Caco-2 (cell line): Measurements from ENCODE around the gene BTD. TPM values are rescaled to one million over a fixed set of nuclear protein-coding genes. Genes with fewer than 3 reads are reported as not detected.

Experiments used
- BruUV-seq: library from RNA; stranded (reverse); fragments of 400-500 nt; replicated peaks from 2 replicates; lab custom pipeline; 2021; lab: Mats Ljungman, UMichigan
- CTCF ChIA-PET: fragments of 300-600 bp; sonication (Branson Sonifier 250); formaldehyde crosslinking; loops from one replicate; lab custom pipeline; 2022; ENCODE audit warnings: antibody characterized with exemption; lab: Charles Lee
- POLR2A ChIA-PET: fragments of 300-600 bp; sonication (Branson Sonifier 250); formaldehyde crosslinking; loops from one replicate; lab custom pipeline; 2022; ENCODE audit warnings: antibody characterized with exemption; lab: Charles Lee
- DNase-seq, 2 experiments: peaks; one replicate each; pipeline versions ENCODE4 v3.0.0 to v3.0.0-alpha.2; 2020 to 2022
- H3K27me3 ChIP-seq: replicated peaks from 2 replicates; pipeline ENCODE4 v1.6.0; 2011; ENCODE audit warnings: low read length; ENCODE audit not compliant: control insufficient read depth, insufficient read depth
- H3K36me3 ChIP-seq: 2 replicates; pipeline ENCODE4 v1.5.1; 2011; ENCODE audit warnings: low read length; ENCODE audit not compliant: control insufficient read depth, insufficient read depth
- H3K4me1 ChIP-seq: fragments of 250-450 bp; sonication (Bioruptor Pico); 2 replicates; pipeline ENCODE4 v1.5.1; 2020; ENCODE audit warnings: mild to moderate bottlenecking
- H3K4me3 ChIP-seq: 2 replicates; pipeline ENCODE4 v1.5.1; 2011; ENCODE audit warnings: low read depth, mild to moderate bottlenecking, control low read depth, low read length
- H3K9me3 ChIP-seq: fragments of 250-450 bp; sonication (Bioruptor Pico); 2 replicates; pipeline ENCODE4 v1.5.1; 2020; ENCODE audit warnings: mild to moderate bottlenecking, moderate library complexity
- H3K27ac Mint-ChIP-seq: one replicate; pipeline ENCODE4 v1.8.0; 2022; ENCODE audit warnings: mixed read lengths; ENCODE audit not compliant: unreplicated experiment
- H3K27me3 Mint-ChIP-seq: one replicate; pipeline ENCODE4 v1.8.0; 2022; ENCODE audit warnings: mixed read lengths; ENCODE audit not compliant: insufficient read depth, unreplicated experiment
- H3K36me3 Mint-ChIP-seq: one replicate; pipeline ENCODE4 v1.8.0; 2022; ENCODE audit warnings: mild to moderate bottlenecking, mixed read lengths; ENCODE audit not compliant: insufficient read depth, unreplicated experiment
- H3K4me1 Mint-ChIP-seq: one replicate; pipeline ENCODE4 v1.8.0; 2022; ENCODE audit warnings: low read depth, mixed read lengths; ENCODE audit not compliant: unreplicated experiment
- H3K4me3 Mint-ChIP-seq: one replicate; pipeline ENCODE4 v1.8.0; 2022; ENCODE audit warnings: mild to moderate bottlenecking, moderate library complexity, mixed read lengths; ENCODE audit not compliant: unreplicated experiment
- H3K9me3 Mint-ChIP-seq: one replicate; pipeline ENCODE4 v1.8.0; 2022; ENCODE audit warnings: mixed read lengths; ENCODE audit not compliant: unreplicated experiment
- intact Hi-C: fragments of 100-400 bp; cut with micrococcal nuclease; formaldehyde crosslinking; loops from one replicate; pipeline ENCODE4 v1.10.0; 2022; ENCODE audit not compliant: unreplicated experiment
- total RNA-seq: library from RNA; stranded (reverse); gene quantifications from 2 replicates; pipeline ENCODE4 v1.2.3, GENCODE V29; 2022
- TF ChIP-seq, protein P1 (sequence below), 2 experiments: fragments of 200-600 bp in 1 of 2; IDR thresholded peaks; 1 replicate in 1 of 2; 2 replicates in 1 of 2; pipeline versions ENCODE4 v1.5.1 to v1.8.0; 2011 to 2022; ENCODE audit warnings: antibody characterized with exemption in 1 of 2, control low read depth in 1 of 2, inconsistent platforms in 1 of 2, low read depth in 1 of 2, low read length in 1 of 2, mild to moderate bottlenecking in 1 of 2, moderate library complexity in 1 of 2; ENCODE audit not compliant: insufficient read depth in 1 of 2, severe bottlenecking in 1 of 2, unreplicated experiment in 1 of 2

The BTD gene
- total RNA-seq, 1 experiment from 2014 or later: 11.8 TPM

DNA sequence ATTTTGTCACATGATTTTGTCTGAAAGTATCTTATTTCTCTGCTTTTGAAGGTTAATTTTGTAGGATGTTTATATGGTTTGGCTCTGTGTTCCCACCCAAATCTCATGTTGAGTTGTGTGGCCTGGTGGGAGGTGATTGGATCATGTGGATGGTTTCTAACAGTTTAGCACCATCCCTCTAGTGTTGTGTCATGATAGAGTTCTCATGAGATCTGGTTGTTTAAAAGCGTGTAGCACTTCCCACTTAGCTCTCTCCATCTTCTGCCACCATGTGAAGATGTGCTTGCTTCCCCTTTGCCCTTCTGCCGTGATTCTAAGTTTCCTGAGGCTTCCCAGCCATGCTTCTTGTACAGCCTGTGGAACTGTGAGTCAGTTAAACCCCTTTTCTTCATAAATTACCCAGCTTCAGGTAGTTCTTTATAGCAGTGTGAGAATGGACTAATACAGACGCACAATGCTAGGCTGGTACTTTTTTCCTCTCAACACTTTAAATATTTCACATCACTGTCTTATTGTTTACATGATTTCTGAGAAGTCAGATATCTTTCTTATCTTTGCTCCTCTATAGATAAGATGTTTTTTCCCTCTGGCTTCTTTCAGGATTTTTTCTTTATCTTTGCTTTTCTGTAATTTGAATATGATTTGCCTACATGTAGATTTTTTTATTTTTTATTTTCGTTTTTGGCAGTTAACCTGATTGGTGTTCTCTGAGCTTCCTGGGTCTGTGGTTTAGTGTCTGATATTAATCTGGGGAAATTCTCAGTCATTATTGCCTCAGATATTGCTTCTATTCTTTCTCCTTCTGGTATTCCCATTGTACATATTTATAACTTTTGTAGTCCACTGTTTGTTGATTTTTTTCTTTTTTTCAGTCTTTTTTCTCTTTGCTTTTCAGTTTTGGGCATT is 22.2 kb downstream of the BTD start:
- intact Hi-C loops: no loop called here
- H3K27me3 ChIP-seq: no peaks in the 10 kb centered on the region
- no peak for DNase-seq
- H3K9me3 ChIP-seq: peaks cover 36% of the 10 kb centered on the region
- no TSS peak for BruUV-seq
- no peak overlapping the region for H3K27ac Mint-ChIP-seq
- peaks cover 21% of the 10 kb centered on the region for H3K4me1 ChIP-seq
- no peaks in the 10 kb centered on the region for H3K27me3 Mint-ChIP-seq
- H3K36me3 ChIP-seq: no peaks in the 10 kb centered on the region
- H3K4me3 ChIP-seq: no peak overlapping the region
- peaks cover 47% of the 10 kb centered on the region for H3K9me3 Mint-ChIP-seq
- TF ChIP-seq, protein P1, sequence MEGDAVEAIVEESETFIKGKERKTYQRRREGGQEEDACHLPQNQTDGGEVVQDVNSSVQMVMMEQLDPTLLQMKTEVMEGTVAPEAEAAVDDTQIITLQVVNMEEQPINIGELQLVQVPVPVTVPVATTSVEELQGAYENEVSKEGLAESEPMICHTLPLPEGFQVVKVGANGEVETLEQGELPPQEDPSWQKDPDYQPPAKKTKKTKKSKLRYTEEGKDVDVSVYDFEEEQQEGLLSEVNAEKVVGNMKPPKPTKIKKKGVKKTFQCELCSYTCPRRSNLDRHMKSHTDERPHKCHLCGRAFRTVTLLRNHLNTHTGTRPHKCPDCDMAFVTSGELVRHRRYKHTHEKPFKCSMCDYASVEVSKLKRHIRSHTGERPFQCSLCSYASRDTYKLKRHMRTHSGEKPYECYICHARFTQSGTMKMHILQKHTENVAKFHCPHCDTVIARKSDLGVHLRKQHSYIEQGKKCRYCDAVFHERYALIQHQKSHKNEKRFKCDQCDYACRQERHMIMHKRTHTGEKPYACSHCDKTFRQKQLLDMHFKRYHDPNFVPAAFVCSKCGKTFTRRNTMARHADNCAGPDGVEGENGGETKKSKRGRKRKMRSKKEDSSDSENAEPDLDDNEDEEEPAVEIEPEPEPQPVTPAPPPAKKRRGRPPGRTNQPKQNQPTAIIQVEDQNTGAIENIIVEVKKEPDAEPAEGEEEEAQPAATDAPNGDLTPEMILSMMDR (IDR thresholded peaks at IDR 0.05; ENCODE audit: insufficient read depth in 1 of 2, low read depth in 1 of 2, low read length in 1 of 2, severe bottlenecking in 1 of 2, unreplicated experiment in 1 of 2): no peak
- H3K4me3 Mint-ChIP-seq: no peak overlapping the region
- CTCF ChIA-PET: no interaction called here
- peaks cover 32% of the 10 kb centered on the region for H3K36me3 Mint-ChIP-seq
- POLR2A ChIA-PET: no interaction called here
- H3K4me1 Mint-ChIP-seq: peaks cover 23% of the 10 kb centered on the region

DNA sequence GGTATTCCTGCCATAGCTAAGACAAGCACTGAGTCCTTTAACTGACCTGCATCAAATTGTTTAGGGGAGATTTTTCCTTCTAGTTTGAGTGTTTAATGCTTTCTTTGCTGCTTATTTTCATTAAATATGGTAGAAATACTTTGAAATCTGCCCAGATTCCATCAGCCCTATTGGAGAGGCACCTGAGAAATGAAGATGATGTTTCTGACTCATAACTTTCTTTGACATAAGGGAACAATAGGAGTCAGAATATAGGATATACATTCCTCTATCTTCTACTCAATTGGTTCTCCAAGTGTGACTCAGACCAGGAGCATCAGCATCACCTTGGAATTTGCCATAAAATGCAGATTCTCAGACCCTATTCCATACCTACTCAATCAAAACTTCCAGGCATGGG is 27.4 kb downstream of the BTD start:
- BruUV-seq: no TSS peak

DNA sequence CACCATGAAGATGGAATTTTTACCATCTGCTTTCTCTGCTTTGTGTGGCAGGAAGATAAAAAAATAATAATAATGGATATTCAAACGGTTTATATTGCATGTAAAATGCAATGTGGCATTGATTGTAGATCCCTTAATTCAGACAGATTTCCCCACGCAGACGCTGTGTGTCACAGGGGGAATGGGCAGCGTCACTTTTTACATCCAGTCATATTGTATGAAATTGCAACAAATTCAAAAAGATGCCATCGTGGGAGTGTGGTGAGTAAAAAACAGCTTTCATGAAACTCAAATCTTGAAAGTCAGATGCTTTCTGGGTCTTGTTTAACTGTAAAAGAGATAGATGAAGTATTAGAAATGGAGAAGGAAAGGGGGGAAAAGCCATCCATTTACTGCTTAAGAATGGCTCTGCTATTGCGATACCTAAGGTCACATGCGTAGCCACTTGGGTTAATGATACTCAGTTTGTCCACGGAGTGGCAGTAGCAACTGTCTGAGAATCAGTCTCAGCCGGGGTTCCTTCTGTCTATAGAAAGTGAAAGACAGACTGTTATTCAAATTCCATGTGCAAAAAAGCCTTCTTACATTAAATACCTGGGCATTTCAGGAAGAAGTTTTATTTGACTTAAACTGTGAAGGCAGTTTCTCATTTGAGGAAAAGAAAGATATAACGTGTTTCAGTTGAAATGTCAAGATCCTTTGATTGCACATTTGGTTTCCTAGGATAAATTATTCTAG is 28.5 kb downstream of the BTD start:
- no peaks in the 10 kb centered on the region for H3K36me3 Mint-ChIP-seq
- Histone ChIP-seq H3K27me3 (no peaks in the 10 kb centered on the region), H3K36me3 (no peaks in the 10 kb centered on the region), H3K4me3 (no peak overlapping the region), H3K4me1 (no peaks in the 10 kb centered on the region), H3K9me3 (no peaks in the 10 kb centered on the region)
- BruUV-seq: no TSS peak
- H3K27ac Mint-ChIP-seq: no peak overlapping the region
- no peaks in the 10 kb centered on the region for H3K4me1 Mint-ChIP-seq
- H3K9me3 Mint-ChIP-seq: no peaks in the 10 kb centered on the region
- CTCF ChIA-PET: interaction anchor here (1.3 kb wide), 1 partner anchor 28 kb away, joined by 5 read pairs; the partner anchor contains the start of gene BTD
- TF ChIP-seq, protein P1 (IDR thresholded peaks at IDR 0.05; ENCODE audit: insufficient read depth in 1 of 2, low read depth in 1 of 2, low read length in 1 of 2, severe bottlenecking in 1 of 2, unreplicated experiment in 1 of 2): peak; percentile 50 to 58
- intact Hi-C loops: loop anchor here (1.0 kb wide), 2 partner anchors 34 to 617 kb away; no protein-coding TSS in a partner anchor
- POLR2A ChIA-PET: no interaction called here
- DNase-seq: peak; percentile 47 to 68
- no peaks in the 10 kb centered on the region for H3K27me3 Mint-ChIP-seq
- no peak overlapping the region for H3K4me3 Mint-ChIP-seq

More for the DNA sequence above, 27.4 kb downstream of the BTD start:
- no peak overlapping the region for H3K4me3 Mint-ChIP-seq
- Histone ChIP-seq H3K27me3 (no peaks in the 10 kb centered on the region), H3K36me3 (no peaks in the 10 kb centered on the region), H3K4me1 (peaks cover 4% of the 10 kb centered on the region; the same call in 1 of the 2 replicates), H3K4me3 (no peak overlapping the region), H3K9me3 (no peaks in the 10 kb centered on the region)
- H3K27me3 Mint-ChIP-seq: no peaks in the 10 kb centered on the region
- no peak overlapping the region for H3K27ac Mint-ChIP-seq
- peaks cover 8% of the 10 kb centered on the region for H3K9me3 Mint-ChIP-seq
- H3K36me3 Mint-ChIP-seq: no peaks in the 10 kb centered on the region
- H3K4me1 Mint-ChIP-seq: peaks cover 8% of the 10 kb centered on the region
- ChIA-PET POLR2A (no interaction called here), CTCF (no interaction called here)
- no peak for DNase-seq
- TF ChIP-seq, protein P1 (IDR thresholded peaks at IDR 0.05; ENCODE audit: insufficient read depth in 1 of 2, low read depth in 1 of 2, low read length in 1 of 2, severe bottlenecking in 1 of 2, unreplicated experiment in 1 of 2): no peak
- intact Hi-C loops: no loop called here
